Mucosa of stomach (tissue), 1 donor: Measurements from ENCODE around the gene APOA1.

Experiments used
- H3K27me3 ChIP-seq: one replicate; pipeline ENCODE4 v1.7.0; 2013; ENCODE audit warnings: mild to moderate bottlenecking, low read length; ENCODE audit not compliant: control insufficient read depth, insufficient read depth
- H3K36me3 ChIP-seq: one replicate; pipeline ENCODE4 v1.7.0; 2013; ENCODE audit warnings: low read length; ENCODE audit not compliant: control insufficient read depth, insufficient read depth
- H3K4me1 ChIP-seq: one replicate; pipeline ENCODE4 v1.7.0; 2013; ENCODE audit warnings: mild to moderate bottlenecking, low read length; ENCODE audit not compliant: control insufficient read depth, insufficient read depth
- H3K4me3 ChIP-seq: one replicate; pipeline ENCODE4 v1.7.0; 2013; ENCODE audit warnings: low read length
- H3K9ac ChIP-seq: one replicate; pipeline ENCODE4 v1.7.0; 2013; ENCODE audit warnings: mild to moderate bottlenecking, low read length, moderate library complexity
- H3K9me3 ChIP-seq: one replicate; pipeline ENCODE4 v1.7.0; 2013; ENCODE audit warnings: mild to moderate bottlenecking, low read length, moderate library complexity; ENCODE audit not compliant: control insufficient read depth
- donor health status: Pancreatic carcinoma.

Gene APOA1

GRCh38 chr11:116856423-116856822, 19.0 kb upstream of the APOA1 start:
- Histone ChIP-seq H3K9me3 (no peaks in the 10 kb centered on the region), H3K4me1 (peaks cover 27% of the 10 kb centered on the region), H3K36me3 (no peaks in the 10 kb centered on the region), H3K9ac (no peak overlapping the region), H3K4me3 (no peak overlapping the region), H3K27me3 (no peaks in the 10 kb centered on the region)

- H3K27me3 ChIP-seq = no peaks in the 10 kb centered on the region
- H3K4me1 ChIP-seq = peaks cover 27% of the 10 kb centered on the region
- no peak overlapping the region for H3K9ac ChIP-seq
- H3K4me3 ChIP-seq = no peak overlapping the region
- no peaks in the 10 kb centered on the region for H3K9me3 ChIP-seq
- no peaks in the 10 kb centered on the region for H3K36me3 ChIP-seq
Measured at GRCh38 chr11:116855413-116855812, 18.0 kb upstream of the APOA1 start.

- Histone ChIP-seq H3K4me3 (no peak overlapping the region), H3K9ac (no peak overlapping the region), H3K36me3 (peaks cover 3% of the 10 kb centered on the region), H3K9me3 (no peaks in the 10 kb centered on the region), H3K27me3 (no peaks in the 10 kb centered on the region), H3K4me1 (peaks cover 27% of the 10 kb centered on the region)
Measured at GRCh38 chr11:116853461-116854073, 16.1 kb upstream of the APOA1 start.

GRCh38 chr11:116852261-116853031, 15.0 kb upstream of the APOA1 start:
- Histone ChIP-seq H3K27me3 (no peaks in the 10 kb centered on the region), H3K36me3 (peaks cover 3% of the 10 kb centered on the region), H3K9ac (no peak overlapping the region), H3K4me3 (no peak overlapping the region), H3K9me3 (no peaks in the 10 kb centered on the region), H3K4me1 (peaks cover 27% of the 10 kb centered on the region)

GRCh38 chr11:116851626-116852025, 14.2 kb upstream of the APOA1 start:
- H3K9me3 ChIP-seq = no peaks in the 10 kb centered on the region
- no peak overlapping the region for H3K9ac ChIP-seq
- H3K27me3 ChIP-seq = no peaks in the 10 kb centered on the region
- peaks cover 27% of the 10 kb centered on the region for H3K4me1 ChIP-seq
- peaks cover 3% of the 10 kb centered on the region for H3K36me3 ChIP-seq
- H3K4me3 ChIP-seq = no peak overlapping the region

GRCh38 chr11:116849486-116849885, 12.1 kb upstream of the APOA1 start:
- Histone ChIP-seq H3K4me3 (no peak overlapping the region), H3K4me1 (peaks cover 26% of the 10 kb centered on the region), H3K9me3 (no peaks in the 10 kb centered on the region), H3K27me3 (no peaks in the 10 kb centered on the region), H3K36me3 (peaks cover 3% of the 10 kb centered on the region), H3K9ac (no peak overlapping the region)

GRCh38 chr11:116849060-116849459, 11.6 kb upstream of the APOA1 start:
- Histone ChIP-seq H3K9me3 (no peaks in the 10 kb centered on the region), H3K27me3 (no peaks in the 10 kb centered on the region), H3K4me3 (no peak overlapping the region), H3K36me3 (peaks cover 3% of the 10 kb centered on the region), H3K4me1 (peaks cover 21% of the 10 kb centered on the region), H3K9ac (no peak overlapping the region)

- Histone ChIP-seq H3K27me3 (no peaks in the 10 kb centered on the region), H3K36me3 (peaks cover 3% of the 10 kb centered on the region), H3K4me1 (peaks cover 12% of the 10 kb centered on the region), H3K9ac (no peak overlapping the region), H3K4me3 (no peak overlapping the region), H3K9me3 (no peaks in the 10 kb centered on the region)
Measured at GRCh38 chr11:116847612-116848011, 10.2 kb upstream of the APOA1 start.

- Histone ChIP-seq H3K4me3 (no peak overlapping the region), H3K4me1 (peaks cover 11% of the 10 kb centered on the region), H3K27me3 (no peaks in the 10 kb centered on the region), H3K36me3 (peaks cover 3% of the 10 kb centered on the region), H3K9me3 (no peaks in the 10 kb centered on the region), H3K9ac (no peak overlapping the region)
Measured at GRCh38 chr11:116844722-116845121, 7.3 kb upstream of the APOA1 start.

GRCh38 chr11:116843661-116844060, 6.2 kb upstream of the APOA1 start:
- no peaks in the 10 kb centered on the region for H3K27me3 ChIP-seq
- H3K4me3 ChIP-seq = no peak overlapping the region
- H3K9me3 ChIP-seq = no peaks in the 10 kb centered on the region
- H3K9ac ChIP-seq = no peak overlapping the region
- H3K4me1 ChIP-seq = peaks cover 11% of the 10 kb centered on the region
- no peaks in the 10 kb centered on the region for H3K36me3 ChIP-seq

GRCh38 chr11:116842909-116843308, 5.5 kb upstream of the APOA1 start:
- no peak overlapping the region for H3K9ac ChIP-seq
- no peaks in the 10 kb centered on the region for H3K9me3 ChIP-seq
- H3K27me3 ChIP-seq = no peaks in the 10 kb centered on the region
- no peak overlapping the region for H3K4me3 ChIP-seq
- no peaks in the 10 kb centered on the region for H3K36me3 ChIP-seq
- H3K4me1 ChIP-seq = peaks cover 11% of the 10 kb centered on the region

- Histone ChIP-seq H3K4me1 (peaks cover 11% of the 10 kb centered on the region), H3K4me3 (no peak overlapping the region), H3K9me3 (no peaks in the 10 kb centered on the region), H3K27me3 (no peaks in the 10 kb centered on the region), H3K9ac (no peak overlapping the region), H3K36me3 (no peaks in the 10 kb centered on the region)
Measured at GRCh38 chr11:116842117-116842516, 4.7 kb upstream of the APOA1 start.
